HEK293 (cell line): ENCODE data around the gene THAP4.

Experiments
- ATF2 ChIP-seq: fragments of 450-650 bp; formaldehyde crosslinking; IDR thresholded peaks from 2 replicates; pipeline ENCODE4 v1.5.1; 2016; ENCODE audit warnings: missing biosample characterization, missing genetic modification characterization, low read depth
- CTCF ChIP-seq: fragments of 450-650 bp; formaldehyde crosslinking; IDR thresholded peaks from 2 replicates; pipeline ENCODE4 v1.5.1; 2016; ENCODE audit warnings: missing biosample characterization, missing genetic modification characterization
- MZF1 ChIP-seq: fragments of 450-650 bp; formaldehyde crosslinking; IDR thresholded peaks from 2 replicates; pipeline ENCODE4 v1.5.1; 2017; ENCODE audit warnings: missing biosample characterization, missing genetic modification characterization, borderline replicate concordance
- ZNF350 ChIP-seq: fragments of 450-650 bp; formaldehyde crosslinking; IDR thresholded peaks from 2 replicates; pipeline ENCODE4 v1.5.0; 2017; ENCODE audit warnings: missing biosample characterization, mild to moderate bottlenecking, missing genetic modification characterization
- ZNF660 ChIP-seq: fragments of 450-650 bp; IDR thresholded peaks from 2 replicates; pipeline ENCODE4 v1.5.1; 2018; ENCODE audit warnings: missing biosample characterization, mild to moderate bottlenecking, missing genetic modification characterization

- TF ChIP-seq ATF2 (tag by site-specific recombination) (no peak), CTCF (no peak), MZF1 (tag by site-specific recombination) (no peak), ZNF660 (tag by site-specific recombination) (no peak), ZNF350 (no peak)
Observed at GRCh38 chr2:241602720-241603119, 34.2 kb downstream of the THAP4 start.
